ENCODE data around the gene PSMB10.

- no peak for TF ChIP-seq CTCF (conservative IDR thresholded peaks at IDR 0.05)
- no peak for TF ChIP-seq EZH2 (IDR thresholded peaks at IDR 0.05; ENCODE audit: low read depth)
These were observed 50.3 kb downstream of the PSMB10 start for GRCh38 chr16:67886387-67886786.

All from PC-9 (cell line).